Measurements from ENCODE around the gene TTC4.

Gene TTC4

DNA sequence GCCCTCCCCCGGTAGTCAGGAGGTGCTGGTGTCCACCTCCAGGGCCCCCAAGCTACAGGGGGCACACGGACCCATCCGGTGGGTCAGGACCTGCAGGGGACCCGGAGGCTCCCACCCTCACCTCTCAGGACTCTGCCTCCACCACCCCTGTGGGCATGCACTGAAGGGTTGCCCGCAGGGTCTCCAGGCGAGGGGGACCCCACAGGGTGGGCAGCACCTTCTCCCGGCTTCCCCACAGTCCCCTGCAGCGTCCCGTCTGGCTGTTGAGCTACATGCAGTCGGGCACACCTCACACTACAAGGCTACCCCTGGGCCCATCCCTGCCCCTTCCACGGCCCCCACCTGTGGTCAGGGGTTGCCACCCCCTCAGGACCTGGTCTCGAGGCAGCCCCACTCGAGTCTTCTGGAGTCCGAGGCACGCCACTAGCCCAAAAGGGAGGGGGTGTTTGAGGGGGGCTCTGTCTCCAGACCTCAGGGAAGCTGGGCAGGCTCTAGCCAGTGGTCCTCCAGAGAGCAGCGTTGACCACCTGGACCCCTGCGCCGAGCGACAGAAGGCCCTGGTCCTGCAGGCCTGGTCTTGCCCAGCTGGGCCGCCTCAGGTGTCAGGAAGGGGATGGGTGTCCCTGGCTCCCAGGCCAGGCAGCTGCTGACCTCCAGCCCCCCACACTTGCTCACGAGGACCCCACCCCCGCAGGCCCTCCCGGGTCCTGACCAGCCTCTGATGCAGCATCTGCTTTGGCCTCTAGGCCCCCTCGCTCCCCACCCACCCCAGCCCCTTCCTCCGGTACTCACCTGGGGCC lies 39.0 kb downstream of the TTC4 start:
- TF ChIP-seq, protein P1, sequence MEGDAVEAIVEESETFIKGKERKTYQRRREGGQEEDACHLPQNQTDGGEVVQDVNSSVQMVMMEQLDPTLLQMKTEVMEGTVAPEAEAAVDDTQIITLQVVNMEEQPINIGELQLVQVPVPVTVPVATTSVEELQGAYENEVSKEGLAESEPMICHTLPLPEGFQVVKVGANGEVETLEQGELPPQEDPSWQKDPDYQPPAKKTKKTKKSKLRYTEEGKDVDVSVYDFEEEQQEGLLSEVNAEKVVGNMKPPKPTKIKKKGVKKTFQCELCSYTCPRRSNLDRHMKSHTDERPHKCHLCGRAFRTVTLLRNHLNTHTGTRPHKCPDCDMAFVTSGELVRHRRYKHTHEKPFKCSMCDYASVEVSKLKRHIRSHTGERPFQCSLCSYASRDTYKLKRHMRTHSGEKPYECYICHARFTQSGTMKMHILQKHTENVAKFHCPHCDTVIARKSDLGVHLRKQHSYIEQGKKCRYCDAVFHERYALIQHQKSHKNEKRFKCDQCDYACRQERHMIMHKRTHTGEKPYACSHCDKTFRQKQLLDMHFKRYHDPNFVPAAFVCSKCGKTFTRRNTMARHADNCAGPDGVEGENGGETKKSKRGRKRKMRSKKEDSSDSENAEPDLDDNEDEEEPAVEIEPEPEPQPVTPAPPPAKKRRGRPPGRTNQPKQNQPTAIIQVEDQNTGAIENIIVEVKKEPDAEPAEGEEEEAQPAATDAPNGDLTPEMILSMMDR (IDR thresholded peaks at IDR 0.05; ENCODE audit: low read depth, low read length), result no peak
- Histone ChIP-seq H3K4me1 (no peaks in the 10 kb centered on the region), H3K9me3 (no peaks in the 10 kb centered on the region), H3K27me3 (no peaks in the 10 kb centered on the region), H3K36me3 (no peaks in the 10 kb centered on the region), H3K4me3 (ENCODE audit: low read depth, low read length) (no peak overlapping the region)
- no peak for DNase-seq

DNA sequence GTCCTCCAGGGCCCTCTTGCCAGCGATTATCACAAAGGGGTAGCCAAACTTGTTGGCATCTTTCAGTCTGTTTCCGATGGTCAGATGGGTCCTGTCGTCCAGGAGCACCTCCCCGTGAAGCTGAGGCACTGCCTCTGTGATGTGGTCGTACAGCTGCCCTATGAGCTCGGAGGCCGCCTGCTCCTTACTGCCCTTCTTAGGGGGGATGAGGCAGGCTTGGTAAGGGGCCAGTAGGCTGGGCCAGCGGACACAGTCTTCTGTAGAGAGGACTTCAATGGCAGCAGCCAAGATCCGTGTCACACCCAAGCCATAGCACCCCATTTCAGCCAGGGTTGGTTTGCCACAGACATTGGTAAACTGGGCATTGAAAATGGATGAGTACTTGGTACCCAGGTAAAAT lies 42.2 kb downstream of the TTC4 start:
- Histone ChIP-seq H3K4me1 (no peaks in the 10 kb centered on the region), H3K9me3 (no peaks in the 10 kb centered on the region), H3K4me3 (ENCODE audit: low read depth, low read length) (no peak overlapping the region), H3K27me3 (no peaks in the 10 kb centered on the region), H3K36me3 (no peaks in the 10 kb centered on the region)
- TF ChIP-seq, protein P1 (IDR thresholded peaks at IDR 0.05; ENCODE audit: low read depth, low read length), result no peak
- DNase-seq, result no peak

DNA sequence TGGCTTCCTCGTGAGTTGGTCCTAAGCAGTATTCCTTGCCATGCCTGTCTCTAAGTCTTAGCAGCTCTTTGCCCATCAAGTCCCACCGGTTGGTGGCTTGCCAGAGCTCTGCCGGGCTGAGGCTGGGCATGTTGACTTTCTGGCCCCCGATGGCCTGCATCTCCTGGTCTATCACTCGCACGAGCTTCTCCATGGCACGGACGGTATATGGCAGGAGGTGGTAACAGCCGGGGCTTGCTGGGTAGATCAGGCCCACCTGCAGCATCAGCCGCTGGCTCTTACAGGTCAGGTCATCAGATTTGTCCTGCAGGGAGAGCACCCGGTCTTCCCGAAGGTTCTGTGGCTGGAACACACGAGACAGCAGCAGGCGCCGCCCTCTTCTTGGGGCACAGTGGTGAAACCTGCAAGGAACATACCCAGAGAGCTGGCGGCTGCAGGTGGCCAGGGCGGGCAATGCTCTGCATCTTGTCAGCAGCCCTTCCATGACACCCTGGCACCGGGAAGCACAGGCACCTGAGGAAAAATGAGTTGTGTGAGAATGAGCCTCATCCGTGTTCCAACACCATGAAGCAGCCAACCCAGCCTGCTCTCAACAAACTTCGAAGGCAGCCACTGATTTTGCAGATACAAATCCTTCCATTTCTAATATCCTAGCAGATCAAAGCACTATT lies 43.2 kb downstream of the TTC4 start:
- Histone ChIP-seq H3K27me3 (no peaks in the 10 kb centered on the region), H3K9me3 (no peaks in the 10 kb centered on the region), H3K4me1 (no peaks in the 10 kb centered on the region), H3K36me3 (no peaks in the 10 kb centered on the region), H3K4me3 (ENCODE audit: low read depth, low read length) (no peak overlapping the region)
- TF ChIP-seq, protein P1 (IDR thresholded peaks at IDR 0.05; ENCODE audit: low read depth, low read length), result no peak
- DNase-seq, result no peak

DNA sequence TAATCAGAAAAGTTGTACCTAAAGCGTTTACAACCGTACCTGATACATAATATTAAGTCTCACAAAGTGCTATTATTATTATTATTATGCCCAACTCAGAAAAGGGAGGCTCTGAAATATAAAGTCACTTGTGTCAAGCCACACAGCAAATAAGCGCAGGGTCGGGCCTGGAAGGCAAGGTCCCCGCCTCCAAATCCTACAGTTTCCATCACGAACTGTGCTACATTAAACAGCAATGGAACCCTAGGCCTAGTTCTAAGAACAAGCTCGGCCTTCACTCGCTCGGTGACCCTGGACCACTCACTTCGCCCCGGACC lies 48.1 kb downstream of the TTC4 start:
- Histone ChIP-seq H3K9me3 (no peaks in the 10 kb centered on the region), H3K27me3 (no peaks in the 10 kb centered on the region), H3K4me3 (ENCODE audit: low read depth, low read length) (peak overlapping the region; percentile 82), H3K4me1 (no peaks in the 10 kb centered on the region; the same call in 1 of the 2 replicates), H3K36me3 (no peaks in the 10 kb centered on the region)
- TF ChIP-seq, protein P1 (IDR thresholded peaks at IDR 0.05; ENCODE audit: low read depth, low read length), result no peak
- DNase-seq, result no peak

DNA sequence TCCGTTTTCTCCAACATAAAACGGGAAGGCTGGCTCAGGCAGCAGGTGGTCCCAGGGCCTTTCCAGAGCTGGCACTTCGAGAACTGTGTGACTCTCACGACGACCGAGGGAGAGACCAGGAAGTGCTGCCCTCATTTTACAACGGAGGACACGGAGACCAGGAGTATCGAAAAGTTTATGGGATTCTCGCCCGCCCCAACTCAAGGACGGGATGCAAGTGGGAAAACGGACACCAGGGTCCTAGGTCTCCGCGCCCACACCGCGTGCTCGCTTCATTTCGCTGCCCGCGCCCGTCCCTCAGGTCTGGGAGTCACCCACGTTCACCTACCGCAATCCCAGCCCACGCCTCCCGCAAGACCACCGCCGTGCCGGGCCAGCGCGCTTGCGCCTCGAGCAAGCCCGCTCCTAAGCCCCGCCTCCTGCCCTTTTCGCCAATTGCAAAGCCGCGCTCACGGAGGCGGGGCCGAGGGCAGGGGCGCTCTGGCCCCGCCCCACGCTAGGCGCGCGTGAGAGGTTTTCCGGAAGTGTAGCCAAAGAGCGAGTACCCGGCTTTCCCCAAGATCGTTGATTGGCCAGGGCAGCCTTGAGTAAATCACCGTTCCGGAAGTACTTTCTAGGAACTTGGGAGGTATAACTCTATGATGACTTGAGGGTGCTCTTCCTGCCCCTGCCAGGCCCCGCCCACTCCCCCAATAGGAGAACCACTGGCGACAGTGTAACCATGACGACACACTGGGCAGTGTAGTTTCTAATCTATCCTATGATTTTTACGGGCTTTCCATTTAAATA lies 48.7 kb downstream of the TTC4 start, which contains the start of gene PARS2:
Gene PARS2 (minus strand): TSS at position 391 of the 789 bp plus-strand sequence. CDS start 5,362 bp downstream, outside the sequence.
- H3K36me3 ChIP-seq, result no peaks in the 10 kb centered on the region
- peak; percentile 95 for DNase-seq
- H3K9me3 ChIP-seq, result no peaks in the 10 kb centered on the region
- no peaks in the 10 kb centered on the region for H3K27me3 ChIP-seq
- H3K4me3 ChIP-seq (ENCODE audit: low read depth, low read length), result peak within 1 kb of the TSS; percentile 82
- no peaks in the 10 kb centered on the region; the same call in 1 of the 2 replicates for H3K4me1 ChIP-seq
- TF ChIP-seq, protein P1 (IDR thresholded peaks at IDR 0.05; ENCODE audit: low read depth, low read length), result no peak

All from BE2C (cell line).